ENCODE measurements around the gene TMC3. TPM values are rescaled to one million over a fixed set of nuclear protein-coding genes. Genes with fewer than 3 reads are reported as not detected.
"Not testable (repeated sequence)": the region's sequence is repeated elsewhere in the genome, so short reads cannot be mapped to it uniquely, and the experiment has no call there.

The TMC3 gene
- total RNA-seq, 2 experiments from 2014 or later, result not detected

- DNase-seq, result no peak
- H3K4me1 Mint-ChIP-seq (ENCODE audit: low read depth), result peaks cover 7% of the 10 kb centered on the region
- no peak overlapping the region for H3K27ac Mint-ChIP-seq
- CTCF ChIA-PET, result interaction anchor here (0.6 to 6.3 kb wide), 6 partner anchors 11 to 241 kb away, joined by 3 to 65 read pairs (median 9); no protein-coding TSS in a partner anchor
- intact Hi-C loops (cut with micrococcal nuclease), result loop anchor here (5.0 kb wide), 1 partner anchor 231 kb away; no protein-coding TSS in a partner anchor
- H3K4me3 Mint-ChIP-seq, result no peak overlapping the region
- peaks cover 2% of the 10 kb centered on the region for H3K36me3 Mint-ChIP-seq (ENCODE audit: low read depth)
- no peaks in the 10 kb centered on the region for H3K27me3 Mint-ChIP-seq (ENCODE audit: low read depth)
- H3K9me3 Mint-ChIP-seq, result no peaks in the 10 kb centered on the region
Observed at GRCh38 chr15:81338170-81339007, 35.6 kb downstream of the TMC3 start.

GRCh38 chr15:81337713-81338157 is 36.3 kb downstream of the TMC3 start:
- Mint-ChIP-seq H3K27me3 (ENCODE audit: low read depth) (no peaks in the 10 kb centered on the region), H3K36me3 (ENCODE audit: low read depth) (peaks cover 2% of the 10 kb centered on the region), H3K4me1 (ENCODE audit: low read depth) (peaks cover 12% of the 10 kb centered on the region), H3K4me3 (no peak overlapping the region), H3K27ac (no peak overlapping the region), H3K9me3 (no peaks in the 10 kb centered on the region)
- DNase-seq, result no peak
- intact Hi-C loops (cut with micrococcal nuclease), result loop anchor here (5.0 kb wide), 1 partner anchor 230 kb away; no protein-coding TSS in a partner anchor
- CTCF ChIA-PET, result interaction anchor here (0.8 to 6.3 kb wide), 5 partner anchors 10 to 72 kb away, joined by 3 to 65 read pairs (median 14); no protein-coding TSS in a partner anchor

GRCh38 chr15:81337241-81337640 is 36.8 kb downstream of the TMC3 start:
- intact Hi-C loops (cut with micrococcal nuclease), result loop anchor here (5.0 kb wide), 1 partner anchor 230 kb away; no protein-coding TSS in a partner anchor
- Mint-ChIP-seq H3K9me3 (no peaks in the 10 kb centered on the region), H3K4me1 (ENCODE audit: low read depth) (peaks cover 12% of the 10 kb centered on the region), H3K27ac (no peak overlapping the region), H3K36me3 (ENCODE audit: low read depth) (peaks cover 2% of the 10 kb centered on the region), H3K4me3 (no peak overlapping the region), H3K27me3 (ENCODE audit: low read depth) (no peaks in the 10 kb centered on the region)
- no peak for DNase-seq
- CTCF ChIA-PET, result interaction anchor here (0.5 to 6.3 kb wide), 9 partner anchors 10 to 115 kb away, joined by 3 to 65 read pairs (median 4); no protein-coding TSS in a partner anchor

GRCh38 chr15:81336568-81336967 is 37.4 kb downstream of the TMC3 start:
- no peak overlapping the region for H3K4me3 Mint-ChIP-seq
- CTCF ChIA-PET, result interaction anchor here (0.5 to 6.3 kb wide), 9 partner anchors 9 to 115 kb away, joined by 3 to 65 read pairs (median 4); no protein-coding TSS in a partner anchor
- peaks cover 2% of the 10 kb centered on the region for H3K36me3 Mint-ChIP-seq (ENCODE audit: low read depth)
- H3K27ac Mint-ChIP-seq, result no peak overlapping the region
- intact Hi-C loops (cut with micrococcal nuclease), result loop anchor here (1.0 to 5.0 kb wide), 3 partner anchors 61 to 229 kb away; no protein-coding TSS in a partner anchor
- DNase-seq, result peak; percentile 69
- H3K27me3 Mint-ChIP-seq (ENCODE audit: low read depth), result no peaks in the 10 kb centered on the region
- peaks cover 15% of the 10 kb centered on the region for H3K4me1 Mint-ChIP-seq (ENCODE audit: low read depth)
- H3K9me3 Mint-ChIP-seq, result no peaks in the 10 kb centered on the region

- intact Hi-C loops (cut with micrococcal nuclease), result loop anchor here (1.0 to 5.0 kb wide), 3 partner anchors 60 to 228 kb away; no protein-coding TSS in a partner anchor
- Mint-ChIP-seq H3K36me3 (ENCODE audit: low read depth) (no peaks in the 10 kb centered on the region), H3K27ac (no peak overlapping the region), H3K4me3 (no peak overlapping the region), H3K9me3 (no peaks in the 10 kb centered on the region), H3K27me3 (ENCODE audit: low read depth) (no peaks in the 10 kb centered on the region), H3K4me1 (ENCODE audit: low read depth) (peaks cover 24% of the 10 kb centered on the region)
- no peak for DNase-seq
- CTCF ChIA-PET, result interaction anchor here (0.6 to 6.3 kb wide), 9 partner anchors 8 to 613 kb away, joined by 3 to 65 read pairs (median 5); no protein-coding TSS in a partner anchor
Observed at GRCh38 chr15:81335631-81336030, 38.4 kb downstream of the TMC3 start.

- Mint-ChIP-seq H3K27ac (no peak overlapping the region), H3K4me3 (no peak overlapping the region), H3K36me3 (ENCODE audit: low read depth) (no peaks in the 10 kb centered on the region), H3K27me3 (ENCODE audit: low read depth) (no peaks in the 10 kb centered on the region), H3K4me1 (ENCODE audit: low read depth) (peaks cover 27% of the 10 kb centered on the region), H3K9me3 (no peaks in the 10 kb centered on the region)
- intact Hi-C loops (cut with micrococcal nuclease), result loop anchor here (1.0 to 5.0 kb wide), 3 partner anchors 39 to 228 kb away; no protein-coding TSS in a partner anchor
- DNase-seq, result no peak
- CTCF ChIA-PET, result interaction anchor here (1.0 to 6.3 kb wide), 8 partner anchors 9 to 344 kb away, joined by 3 to 65 read pairs (median 5); no protein-coding TSS in a partner anchor
Observed at GRCh38 chr15:81334768-81335435, 39.1 kb downstream of the TMC3 start.

- CTCF ChIA-PET, result interaction anchor here (0.6 to 3.1 kb wide), 5 partner anchors 41 to 234 kb away, joined by 3 to 22 read pairs (median 4); no protein-coding TSS in a partner anchor
- intact Hi-C loops (cut with micrococcal nuclease), result loop anchor here (5.0 kb wide), 1 partner anchor 176 kb away; no protein-coding TSS in a partner anchor
- no peak for DNase-seq
- Mint-ChIP-seq H3K36me3 (ENCODE audit: low read depth) (no peaks in the 10 kb centered on the region), H3K4me3 (no peak overlapping the region), H3K4me1 (ENCODE audit: low read depth) (peaks cover 27% of the 10 kb centered on the region), H3K9me3 (no peaks in the 10 kb centered on the region), H3K27ac (no peak overlapping the region), H3K27me3 (ENCODE audit: low read depth) (no peaks in the 10 kb centered on the region)
Observed at GRCh38 chr15:81333363-81333762, 40.6 kb downstream of the TMC3 start.

GRCh38 chr15:81332326-81332725 is 41.7 kb downstream of the TMC3 start:
- Mint-ChIP-seq H3K27ac (no peak overlapping the region), H3K27me3 (ENCODE audit: low read depth) (no peaks in the 10 kb centered on the region), H3K4me1 (ENCODE audit: low read depth) (peaks cover 31% of the 10 kb centered on the region), H3K4me3 (no peak overlapping the region), H3K9me3 (no peaks in the 10 kb centered on the region), H3K36me3 (ENCODE audit: low read depth) (no peaks in the 10 kb centered on the region)
- DNase-seq, result no peak
- CTCF ChIA-PET, result interaction anchor here (1.0 to 6.1 kb wide), 6 partner anchors 23 to 66 kb away, joined by 3 to 32 read pairs (median 4); no protein-coding TSS in a partner anchor
- intact Hi-C loops (cut with micrococcal nuclease), result loop anchor here (5.0 kb wide), 1 partner anchor 175 kb away; no protein-coding TSS in a partner anchor

- CTCF ChIA-PET, result interaction anchor here (0.9 to 6.1 kb wide), 6 partner anchors 22 to 78 kb away, joined by 3 to 32 read pairs (median 5); no protein-coding TSS in a partner anchor
- intact Hi-C loops (cut with micrococcal nuclease), result loop anchor here (5.0 kb wide), 1 partner anchor 174 kb away; no protein-coding TSS in a partner anchor
- H3K27ac Mint-ChIP-seq, result no peak overlapping the region
- H3K36me3 Mint-ChIP-seq (ENCODE audit: low read depth), result no peaks in the 10 kb centered on the region
- peaks cover 29% of the 10 kb centered on the region for H3K4me1 Mint-ChIP-seq (ENCODE audit: low read depth)
- no peaks in the 10 kb centered on the region for H3K9me3 Mint-ChIP-seq
- H3K4me3 Mint-ChIP-seq, result no peak overlapping the region
- H3K27me3 Mint-ChIP-seq (ENCODE audit: low read depth), result no peaks in the 10 kb centered on the region
- DNase-seq, result no peak
Observed at GRCh38 chr15:81331600-81331999, 42.4 kb downstream of the TMC3 start.

GRCh38 chr15:81331141-81331540 is 42.9 kb downstream of the TMC3 start:
- intact Hi-C loops (cut with micrococcal nuclease), result loop anchor here (5.0 kb wide), 1 partner anchor 174 kb away; no protein-coding TSS in a partner anchor
- CTCF ChIA-PET, result interaction anchor here (0.9 to 6.1 kb wide), 5 partner anchors 22 to 79 kb away, joined by 3 to 32 read pairs (median 7); no protein-coding TSS in a partner anchor
- not testable (repeated sequence) for H3K9me3 Mint-ChIP-seq; H3K27ac Mint-ChIP-seq; H3K36me3 Mint-ChIP-seq (ENCODE audit: low read depth); H3K27me3 Mint-ChIP-seq (ENCODE audit: low read depth)
- DNase-seq, result peak; percentile 19
- Mint-ChIP-seq H3K4me3 (peak overlapping the region; percentile 46), H3K4me1 (ENCODE audit: low read depth) (peaks cover 29% of the 10 kb centered on the region)

- CTCF ChIA-PET, result interaction anchor here (1.3 to 6.1 kb wide), 4 partner anchors 55 to 80 kb away, joined by 3 to 32 read pairs (median 13); no protein-coding TSS in a partner anchor
- H3K4me1 Mint-ChIP-seq (ENCODE audit: low read depth), result peaks cover 31% of the 10 kb centered on the region
- H3K27ac Mint-ChIP-seq, result no peak overlapping the region
- H3K27me3 Mint-ChIP-seq (ENCODE audit: low read depth), result no peaks in the 10 kb centered on the region
- no peaks in the 10 kb centered on the region for H3K36me3 Mint-ChIP-seq (ENCODE audit: low read depth)
- no peak for DNase-seq
- intact Hi-C loops (cut with micrococcal nuclease), result loop anchor here (5.0 kb wide), 1 partner anchor 173 kb away; no protein-coding TSS in a partner anchor
- peak overlapping the region; percentile 46 for H3K4me3 Mint-ChIP-seq
- H3K9me3 Mint-ChIP-seq, result no peaks in the 10 kb centered on the region
Observed at GRCh38 chr15:81330366-81331090, 43.5 kb downstream of the TMC3 start.

Measured in activated naive CD4-positive, alpha-beta T cell treated with anti-CD3 and anti-CD28 coated beads for 36 hours (primary cell).